Fibroblast of lung (primary cell): ENCODE data around the gene SRPK1. TPM values are rescaled to one million over a fixed set of nuclear protein-coding genes. Genes with fewer than 3 reads are reported as not detected.

ENCODE experiments used
- DNase-seq, 2 donors: peaks; one replicate each; pipeline versions ENCODE4 v3.0.0 to v3.0.0-alpha.2; 2010; ENCODE audit warnings: low read depth in 2 of 2
- H2AFZ ChIP-seq: 2 replicates; pipeline ENCODE4 v1.5.1; 2012; ENCODE audit warnings: low read length, control low read depth, inconsistent platforms
- H3K27ac ChIP-seq: 2 replicates; pipeline ENCODE4 v1.5.1; 2011; ENCODE audit warnings: low read length, control low read depth; ENCODE audit not compliant: insufficient read depth
- H3K27me3 ChIP-seq: 2 replicates; pipeline ENCODE4 v1.5.1; 2011; ENCODE audit warnings: mild to moderate bottlenecking, low read length; ENCODE audit not compliant: control insufficient read depth, insufficient read depth
- H3K36me3 ChIP-seq: 2 replicates; pipeline ENCODE4 v1.5.1; 2011; ENCODE audit warnings: low read length; ENCODE audit not compliant: control insufficient read depth, insufficient read depth
- H3K4me1 ChIP-seq: 2 replicates; pipeline ENCODE4 v1.5.1; 2011; ENCODE audit warnings: low read length; ENCODE audit not compliant: control insufficient read depth, insufficient read depth; ENCODE audit errors: extremely low read depth
- H3K4me2 ChIP-seq: 2 replicates; pipeline ENCODE4 v1.5.1; 2011; ENCODE audit warnings: low read length, control low read depth; ENCODE audit not compliant: insufficient read depth; ENCODE audit errors: extremely low read depth
- H3K4me3 ChIP-seq, 4 experiments: fragments of 200-600 bp in 1 of 4; sonication (generic) in 1 of 4; replicated peaks in 1 of 4; 2 replicates each; pipeline ENCODE4 v1.5.1; 2011 to 2016; ENCODE audit warnings: low read length in 4 of 4, low read depth in 3 of 4, mild to moderate bottlenecking in 3 of 4, control low read depth in 2 of 4, inconsistent platforms in 1 of 4, mixed read lengths in 1 of 4; ENCODE audit not compliant: insufficient read depth in 1 of 4; ENCODE audit errors: control extremely low read depth in 1 of 4
- H3K79me2 ChIP-seq: 2 replicates; pipeline ENCODE4 v1.5.1; 2012; ENCODE audit warnings: mild to moderate bottlenecking, low read length, inconsistent platforms; ENCODE audit not compliant: control insufficient read depth, insufficient read depth
- H3K9ac ChIP-seq: 2 replicates; pipeline ENCODE4 v1.5.1; 2011; ENCODE audit warnings: mild to moderate bottlenecking, low read length, control low read depth; ENCODE audit not compliant: insufficient read depth
- H3K9me3 ChIP-seq: 2 replicates; pipeline ENCODE4 v1.5.1; 2012; ENCODE audit warnings: low read depth, low read length; ENCODE audit not compliant: control insufficient read depth, insufficient read depth
- H4K20me1 ChIP-seq: 2 replicates; pipeline ENCODE4 v1.5.1; 2011; ENCODE audit warnings: low read length; ENCODE audit not compliant: control insufficient read depth, insufficient read depth; ENCODE audit errors: extremely low read depth
- CTCF ChIP-seq, 2 donors: IDR thresholded peaks in 1 of 2; conservative IDR thresholded peaks in 1 of 2; 1 replicate in 1 of 2; 2 replicates in 1 of 2; pipeline ENCODE4 v1.5.1; 2011 to 2012; ENCODE audit warnings: low read length in 2 of 2, control low read depth in 1 of 2, inconsistent platforms in 1 of 2, low read depth in 1 of 2, mild to moderate bottlenecking in 1 of 2
- EZH2 ChIP-seq: IDR thresholded peaks from 2 replicates; pipeline ENCODE4 v1.5.1; 2012; ENCODE audit warnings: low read length, control low read depth, mild to moderate bottlenecking; ENCODE audit errors: missing control alignments
- polyA plus RNA-seq, 2 donors: library from polyadenylated mRNA; depleted of rRNA in 1 of 2; stranded (reverse) in 1 of 2; unstranded in 1 of 2; fragments of >200 nt; gene quantifications; 2 replicates each; pipeline ENCODE4 v1.2.1, GENCODE V29; 2011 to 2012; ENCODE audit warnings: missing spikeins in 1 of 2
- total RNA-seq: library from RNA; depleted of rRNA; stranded (reverse); fragments of >200 nt; gene quantifications from 2 replicates; pipeline ENCODE4 v1.2.1, GENCODE V29; 2014

Gene SRPK1
- total and polyA plus RNA-seq, 2 donors (not counting 1 experiment from before 2014, with no cell fraction given): 22.2 to 44.8 TPM

- Histone ChIP-seq H3K27me3 (no peaks in the 10 kb centered on the region), H3K79me2 (peaks cover 19% of the 10 kb centered on the region), H3K4me1 (no peaks in the 10 kb centered on the region), H3K4me2 (no peak overlapping the region), H4K20me1 (no peaks in the 10 kb centered on the region), H3K27ac (no peak overlapping the region), H3K9me3 (no peaks in the 10 kb centered on the region), H2AFZ (no peak overlapping the region), H3K36me3 (no peaks in the 10 kb centered on the region), H3K9ac (no peak overlapping the region), H3K4me3 (no peak overlapping the region)
- TF ChIP-seq EZH2: no peak
- no peak for TF ChIP-seq CTCF (conservative IDR thresholded peaks at IDR 0.05 in 1 of 2, IDR thresholded peaks at IDR 0.05 in 1 of 2; ENCODE audit: low read depth in 1 of 2, low read length in 2 of 2)
- no peak for DNase-seq
Observed at GRCh38 chr6:35907750-35908149, 13.1 kb downstream of the SRPK1 start.

- Histone ChIP-seq H3K9me3 (no peaks in the 10 kb centered on the region), H3K9ac (no peak overlapping the region), H3K79me2 (peaks cover 17% of the 10 kb centered on the region), H3K4me2 (no peak overlapping the region), H3K27ac (no peak overlapping the region), H3K4me1 (no peaks in the 10 kb centered on the region), H4K20me1 (no peaks in the 10 kb centered on the region), H3K4me3 (no peak overlapping the region), H3K36me3 (no peaks in the 10 kb centered on the region), H2AFZ (no peak overlapping the region), H3K27me3 (no peaks in the 10 kb centered on the region)
- DNase-seq: no peak
- TF ChIP-seq CTCF (conservative IDR thresholded peaks at IDR 0.05 in 1 of 2, IDR thresholded peaks at IDR 0.05 in 1 of 2; ENCODE audit: low read depth in 1 of 2, low read length in 2 of 2) (no peak), EZH2 (no peak)
Observed at GRCh38 chr6:35906499-35906846, 14.4 kb downstream of the SRPK1 start.

- no peak for DNase-seq
- no peak for TF ChIP-seq CTCF (conservative IDR thresholded peaks at IDR 0.05 in 1 of 2, IDR thresholded peaks at IDR 0.05 in 1 of 2; ENCODE audit: low read depth in 1 of 2, low read length in 2 of 2)
- no peak for TF ChIP-seq EZH2
- H3K9me3 ChIP-seq: no peaks in the 10 kb centered on the region
- H3K4me3 ChIP-seq: no peak overlapping the region
- H3K79me2 ChIP-seq: peaks cover 17% of the 10 kb centered on the region
- no peaks in the 10 kb centered on the region for H4K20me1 ChIP-seq
- no peak overlapping the region for H3K9ac ChIP-seq
- no peaks in the 10 kb centered on the region for H3K36me3 ChIP-seq
- no peak overlapping the region for H2AFZ ChIP-seq
- no peak overlapping the region for H3K27ac ChIP-seq
- no peaks in the 10 kb centered on the region for H3K4me1 ChIP-seq
- H3K27me3 ChIP-seq: no peaks in the 10 kb centered on the region
- H3K4me2 ChIP-seq: no peak overlapping the region
Observed at GRCh38 chr6:35905841-35906498, 14.9 kb downstream of the SRPK1 start.
